GM12878 (cell line): ENCODE data around the gene BCKDK. TPM values are rescaled to one million over a fixed set of nuclear protein-coding genes. Genes with fewer than 3 reads are reported as not detected.

Experiments used
- BCL3 ChIP-seq: IDR thresholded peaks from 2 replicates; pipeline ENCODE4 v1.6.1; 2011; ENCODE audit warnings: borderline replicate concordance, low read depth, mild to moderate bottlenecking, moderate library complexity, low read length; ENCODE audit not compliant: insufficient read depth, poor library complexity, severe bottlenecking
- CUX1 ChIP-seq: IDR thresholded peaks from 2 replicates; pipeline ENCODE4 v1.6.1; 2012; ENCODE audit warnings: improper control_type of control experiment, low read depth, low read length; ENCODE audit not compliant: insufficient replicate concordance
- E2F8 ChIP-seq: fragments of 450-650 bp; IDR thresholded peaks from 2 replicates; pipeline ENCODE4 v1.6.1; 2018; ENCODE audit warnings: mild to moderate bottlenecking, low read depth, moderate library complexity; ENCODE audit not compliant: partially characterized antibody
- JUND ChIP-seq: IDR thresholded peaks from 2 replicates; pipeline ENCODE4 v1.6.1; 2012; ENCODE audit warnings: low read depth, mild to moderate bottlenecking, low read length, improper control_type of control experiment, moderate library complexity
- MLLT1 ChIP-seq: fragments of 450-650 bp; IDR thresholded peaks from 2 replicates; pipeline ENCODE4 v1.6.1; 2016; ENCODE audit warnings: mild to moderate bottlenecking
- NBN ChIP-seq: fragments of 450-650 bp; IDR thresholded peaks from 2 replicates; pipeline ENCODE4 v1.6.1; 2016
- NRF1 ChIP-seq: conservative IDR thresholded peaks from 2 replicates; pipeline ENCODE4 v1.6.1; 2011; ENCODE audit warnings: mild to moderate bottlenecking, low read depth, low read length, improper control_type of control experiment
- RELA ChIP-seq: fragments of 450-650 bp; IDR thresholded peaks from 2 replicates; pipeline ENCODE4 v1.8.0; 2014; ENCODE audit warnings: borderline replicate concordance; ENCODE audit not compliant: partially characterized antibody
- RELB ChIP-seq: fragments of 450-650 bp; IDR thresholded peaks from 2 replicates; pipeline ENCODE4 v1.6.1; 2017; ENCODE audit warnings: low read depth, mild to moderate bottlenecking, moderate library complexity
- SMAD5 ChIP-seq: IDR thresholded peaks from 2 replicates; pipeline ENCODE4 v1.6.1; 2016; ENCODE audit warnings: antibody characterized with exemption, low read depth
- SMARCA5 ChIP-seq: fragments of 450-650 bp; IDR thresholded peaks from 2 replicates; pipeline ENCODE4 v1.6.1; 2017; ENCODE audit warnings: mild to moderate bottlenecking
- SUPT20H ChIP-seq: IDR thresholded peaks from 2 replicates; pipeline ENCODE4 v1.6.1; 2011; ENCODE audit warnings: low read depth, mild to moderate bottlenecking, low read length, moderate library complexity, borderline replicate concordance; ENCODE audit not compliant: control insufficient read depth
- YY1 ChIP-seq: IDR thresholded peaks from 2 replicates; pipeline ENCODE4 v1.6.1; 2011; ENCODE audit warnings: low read depth, mild to moderate bottlenecking, low read length
- polyA plus RNA-seq, 11 experiments: library from polyadenylated mRNA; depleted of rRNA in 4 of 11; unstranded in 6 of 11; stranded (reverse) in 5 of 11; fragments of >200 nt; fragmentation: Nextera tagmentation in 4 of 11; fragmentation: Illumina TruSeq in 1 of 11; extraction: Ambion mirVana in 4 of 11; extraction: Trizol in 1 of 11; gene quantifications; 1 replicate in 1 of 11; 2 replicates in 10 of 11; pipeline versions ENCODE4 v1.2.1 to v1.2.3, GENCODE V29; 2011 to 2016; ENCODE audit warnings: inconsistent platforms in 2 of 11, missing spikeins in 2 of 11, low read depth in 1 of 11
- total RNA-seq, 4 experiments: library from RNA; depleted of rRNA in 3 of 4; stranded (reverse); fragments of >200 nt in 3 of 4; fragmentation: Illumina TruSeq in 1 of 4; extraction: Trizol in 1 of 4; gene quantifications; 2 replicates each; pipeline versions ENCODE4 v1.2.1 to v1.2.3, GENCODE V29; 2013 to 2021

Gene BCKDK
- total and polyA plus RNA-seq, 10 of the 15 experiments (the other 5 are each of a cell fraction or from before 2014, with no cell fraction given): 0.68 to 56.6 (median 32.8) TPM

GRCh38 chr16:31105677-31106213, 2.4 kb upstream of the BCKDK start (continued):
- TF ChIP-seq RELB (no peak), NBN (peak; percentile 62; the same call in 1 of the 2 replicates), CUX1 (no peak), JUND (no peak), SUPT20H (no peak), NRF1 (no peak), E2F8 (no peak), RELA (no peak), YY1 (peak; percentile 48; the same call in 1 of the 2 replicates), SMAD5 (no peak), BCL3 (no peak), SMARCA5 (peak; percentile 52; the same call in 1 of the 2 replicates), MLLT1 (peak; percentile 87)
